H9 (cell line): Measurements from ENCODE around the gene RET. TPM values are rescaled to one million over a fixed set of nuclear protein-coding genes. Genes with fewer than 3 reads are reported as not detected.

Experiments used
- DNase-seq: peaks from one replicate; pipeline ENCODE4 v3.0.0-alpha.2; 2017
- H2AFZ ChIP-seq: one replicate; pipeline ENCODE4 v1.6.1; 2013; ENCODE audit warnings: mild to moderate bottlenecking, low read length, control low read depth, moderate library complexity
- H2AK5ac ChIP-seq: 2 replicates; pipeline ENCODE4 v1.6.1; 2013; ENCODE audit warnings: low read length, control low read depth, mixed read lengths; ENCODE audit not compliant: insufficient read length
- H2BK120ac ChIP-seq: one replicate; pipeline ENCODE4 v1.6.1; 2013; ENCODE audit warnings: low read depth, mild to moderate bottlenecking, low read length, control low read depth, inconsistent platforms; ENCODE audit not compliant: poor library complexity, severe bottlenecking
- H2BK12ac ChIP-seq: 2 replicates; pipeline ENCODE4 v1.6.1; 2013; ENCODE audit warnings: low read length, control low read depth, mixed read lengths, low read depth; ENCODE audit not compliant: insufficient read length
- H2BK15ac ChIP-seq: 2 replicates; pipeline ENCODE4 v1.6.1; 2013; ENCODE audit warnings: low read depth, low read length, control low read depth
- H2BK20ac ChIP-seq: one replicate; pipeline ENCODE4 v1.6.1; 2013; ENCODE audit warnings: low read depth, mild to moderate bottlenecking, low read length, control low read depth, inconsistent platforms; ENCODE audit not compliant: poor library complexity, severe bottlenecking
- H2BK5ac ChIP-seq: 2 replicates; pipeline ENCODE4 v1.6.1; 2013; ENCODE audit warnings: low read length, control low read depth, mixed read lengths; ENCODE audit not compliant: insufficient read length
- H3K14ac ChIP-seq: 2 replicates; pipeline ENCODE4 v1.6.1; 2013; ENCODE audit warnings: low read length, control low read depth; ENCODE audit not compliant: insufficient read depth
- H3K18ac ChIP-seq: 2 replicates; pipeline ENCODE4 v1.6.1; 2013; ENCODE audit warnings: low read depth, mild to moderate bottlenecking, mixed read lengths, low read length, control low read depth; ENCODE audit not compliant: insufficient read length
- H3K23ac ChIP-seq: 2 replicates; pipeline ENCODE4 v1.6.1; 2013; ENCODE audit warnings: low read length, control low read depth, mixed read lengths, low read depth; ENCODE audit not compliant: insufficient read length
- H3K23me2 ChIP-seq: 2 replicates; pipeline ENCODE4 v1.6.1; 2013; ENCODE audit warnings: low read depth, mild to moderate bottlenecking, mixed read lengths, low read length, control low read depth; ENCODE audit not compliant: insufficient read length, poor library complexity, severe bottlenecking
- H3K27ac ChIP-seq: 2 replicates; pipeline ENCODE4 v1.5.1; 2013; ENCODE audit warnings: low read length, control low read depth, mixed read lengths, low read depth; ENCODE audit not compliant: insufficient read length
- H3K27me3 ChIP-seq: 2 replicates; pipeline ENCODE4 v1.6.1; 2013; ENCODE audit warnings: low read length, control low read depth, inconsistent platforms; ENCODE audit not compliant: insufficient read depth
- H3K4ac ChIP-seq: 2 replicates; pipeline ENCODE4 v1.6.1; 2013; ENCODE audit warnings: low read depth, mild to moderate bottlenecking, control low read depth, inconsistent platforms, low read length, moderate library complexity
- H3K4me1 ChIP-seq: 2 replicates; pipeline ENCODE4 v1.6.1; 2013; ENCODE audit warnings: low read length, control low read depth, inconsistent platforms; ENCODE audit not compliant: insufficient read depth
- H3K4me2 ChIP-seq: 2 replicates; pipeline ENCODE4 v1.6.1; 2013; ENCODE audit warnings: low read length, control low read depth, mixed read lengths; ENCODE audit not compliant: insufficient read length, insufficient read depth
- H3K56ac ChIP-seq: 2 replicates; pipeline ENCODE4 v1.6.1; 2013; ENCODE audit warnings: low read depth, mild to moderate bottlenecking, mixed read lengths, low read length, control low read depth; ENCODE audit not compliant: insufficient read length
- H3K79me1 ChIP-seq: 2 replicates; pipeline ENCODE4 v1.6.1; 2013; ENCODE audit warnings: low read depth, mild to moderate bottlenecking, moderate library complexity, low read length, control low read depth, inconsistent platforms; ENCODE audit not compliant: insufficient read depth, poor library complexity, severe bottlenecking
- H3K79me2 ChIP-seq: 2 replicates; pipeline ENCODE4 v1.6.1; 2013; ENCODE audit warnings: low read length, control low read depth, inconsistent platforms; ENCODE audit not compliant: insufficient read depth
- H3K9ac ChIP-seq: 2 replicates; pipeline ENCODE4 v1.6.1; 2013; ENCODE audit warnings: low read length, control low read depth, mixed read lengths; ENCODE audit not compliant: insufficient read length; ENCODE audit errors: extremely low read depth
- H3K9me3 ChIP-seq: one replicate; pipeline ENCODE4 v1.6.1; 2013; ENCODE audit warnings: low read depth, low read length, inconsistent platforms; ENCODE audit not compliant: control insufficient read depth
- H3T11ph ChIP-seq: one replicate; pipeline ENCODE4 v1.6.1; 2013; ENCODE audit warnings: mild to moderate bottlenecking, low read length, control low read depth, inconsistent platforms
- H4K20me1 ChIP-seq: one replicate; pipeline ENCODE4 v1.6.1; 2013; ENCODE audit not compliant: control insufficient read depth, insufficient read length, insufficient read depth
- H4K5ac ChIP-seq: 2 replicates; pipeline ENCODE4 v1.6.1; 2013; ENCODE audit warnings: low read depth, mild to moderate bottlenecking, mixed read lengths, low read length, control low read depth; ENCODE audit not compliant: insufficient read length
- H4K8ac ChIP-seq: replicated peaks from 2 replicates; pipeline ENCODE4 v1.6.1; 2013; ENCODE audit warnings: low read length, control low read depth, mixed read lengths, low read depth; ENCODE audit not compliant: insufficient read length
- H4K91ac ChIP-seq: 2 replicates; pipeline ENCODE4 v1.6.1; 2013; ENCODE audit warnings: low read depth, mild to moderate bottlenecking, moderate library complexity, mixed read lengths, low read length, control low read depth; ENCODE audit not compliant: insufficient read length
- H3K27ac Mint-ChIP-seq, 3 experiments: 2 replicates in 2 of 3; 3 replicates in 1 of 3; pipeline ENCODE4 v1.8.0; 2020 to 2021; ENCODE audit warnings: mixed read lengths in 3 of 3, mild to moderate bottlenecking in 1 of 3, moderate library complexity in 1 of 3
- H3K27me3 Mint-ChIP-seq: 2 replicates; pipeline ENCODE4 v1.8.0; 2021; ENCODE audit warnings: low read depth, mild to moderate bottlenecking, moderate library complexity, mixed read lengths
- H3K36me3 Mint-ChIP-seq, 3 experiments: 2 replicates in 2 of 3; 3 replicates in 1 of 3; pipeline ENCODE4 v1.8.0; 2020 to 2021; ENCODE audit warnings: low read depth in 3 of 3, mixed read lengths in 3 of 3; ENCODE audit not compliant: insufficient read depth in 1 of 3
- H3K4me1 Mint-ChIP-seq, 2 experiments: 2 replicates each; pipeline ENCODE4 v1.8.0; 2020; ENCODE audit warnings: mixed read lengths in 2 of 2
- H3K4me3 Mint-ChIP-seq, 2 experiments: 2 replicates in 1 of 2; 3 replicates in 1 of 2; pipeline ENCODE4 v1.8.0; 2020 to 2021; ENCODE audit warnings: mild to moderate bottlenecking in 2 of 2, mixed read lengths in 2 of 2, moderate library complexity in 1 of 2
- H3K9me3 Mint-ChIP-seq, 2 experiments: 2 replicates in 1 of 2; 3 replicates in 1 of 2; pipeline ENCODE4 v1.8.0; 2020; ENCODE audit warnings: mild to moderate bottlenecking in 2 of 2, mixed read lengths in 2 of 2, moderate library complexity in 1 of 2
- CTCF ChIP-seq: fragments of 200-600 bp; sonication (generic); conservative IDR thresholded peaks from 3 replicates; pipeline ENCODE4 v1.8.0; 2021; ENCODE audit warnings: antibody characterized with exemption, mild to moderate bottlenecking
- WGBS: extraction: QIAGEN DNeasy Blood & Tissue Kit; methylation state at CpG from one replicate; pipeline ENCODE4 v1.1.7; 2013; ENCODE audit warnings: missing lambda C conversion rate, low lambda C conversion rate, mixed read lengths; ENCODE audit not compliant: insufficient read length; ENCODE audit errors: extremely low coverage; 5-methylcytosine and 5-hydroxymethylcytosine counted together
- total RNA-seq: library from RNA; stranded (reverse); gene quantifications from 2 replicates; pipeline ENCODE4 v1.2.1, GENCODE V29; 2021

Gene RET
- total RNA-seq, 1 experiment from 2014 or later, result 12.2 TPM

GRCh38 chr10:43115881-43116595, 39.2 kb downstream of the RET start:
- H4K8ac ChIP-seq, result no peak overlapping the region
- H3K56ac ChIP-seq, result no peak overlapping the region
- WGBS, result no CpG with 5 or more reads among the region's 10 CpGs
- H3K23ac ChIP-seq, result no peak overlapping the region
- no peak overlapping the region; the same call in 1 of the 2 replicates for H3K14ac ChIP-seq
- H4K91ac ChIP-seq, result no peak overlapping the region
- Mint-ChIP-seq H3K4me1 (no peaks in the 10 kb centered on the region), H3K4me3 (no peak overlapping the region), H3K27me3 (no peaks in the 10 kb centered on the region), H3K27ac (peak overlapping the region in 1 of 3 experiments; percentile 18; a peak in 1 of 7 replicates), H3K36me3 (no peaks in the 10 kb centered on the region), H3K9me3 (no peaks in the 10 kb centered on the region)
- H3K27me3 ChIP-seq, result no peaks in the 10 kb centered on the region
- H3K4me1 ChIP-seq, result no peaks in the 10 kb centered on the region
- H2BK15ac ChIP-seq, result no peak overlapping the region
- no peak for DNase-seq
- H3K23me2 ChIP-seq, result no peaks in the 10 kb centered on the region
- H3K4me2 ChIP-seq, result no peak overlapping the region
- H3K9ac ChIP-seq, result no peak overlapping the region
- no peak overlapping the region for H2AFZ ChIP-seq
- H3K4ac ChIP-seq, result no peak overlapping the region
- no peak overlapping the region for H2BK12ac ChIP-seq
- no peaks in the 10 kb centered on the region for H3K9me3 ChIP-seq
- H4K20me1 ChIP-seq, result no peaks in the 10 kb centered on the region
- no peak overlapping the region for H3K18ac ChIP-seq
- no peak overlapping the region for H2AK5ac ChIP-seq
- H2BK5ac ChIP-seq, result no peak overlapping the region
- H2BK20ac ChIP-seq, result no peak overlapping the region
- no peak for TF ChIP-seq CTCF
- no peak overlapping the region for H3T11ph ChIP-seq
- no peak overlapping the region for H4K5ac ChIP-seq
- no peaks in the 10 kb centered on the region for H3K79me2 ChIP-seq
- H2BK120ac ChIP-seq, result no peak overlapping the region
- no peak overlapping the region for H3K27ac ChIP-seq
- no peaks in the 10 kb centered on the region for H3K79me1 ChIP-seq
